HEK293 (cell line): ENCODE results near the gene EEF1A2.

ENCODE experiments used
- CTCF ChIP-seq: fragments of 450-650 bp; formaldehyde crosslinking; IDR thresholded peaks from 2 replicates; pipeline ENCODE4 v1.5.1; 2016; ENCODE audit warnings: missing biosample characterization, missing genetic modification characterization
- FEZF1 ChIP-seq: fragments of 450-650 bp; formaldehyde crosslinking; IDR thresholded peaks from 2 replicates; pipeline ENCODE4 v1.5.1; 2016; ENCODE audit warnings: missing biosample characterization, missing genetic modification characterization
- MZF1 ChIP-seq: fragments of 450-650 bp; formaldehyde crosslinking; IDR thresholded peaks from 2 replicates; pipeline ENCODE4 v1.5.1; 2017; ENCODE audit warnings: missing biosample characterization, missing genetic modification characterization, borderline replicate concordance
- PRDM1 ChIP-seq: fragments of 450-650 bp; formaldehyde crosslinking; IDR thresholded peaks from 2 replicates; pipeline ENCODE4; 2016; ENCODE audit warnings: missing biosample characterization, missing genetic modification characterization
- YY1 ChIP-seq: fragments of 450-650 bp; formaldehyde crosslinking; IDR thresholded peaks from 2 replicates; pipeline ENCODE4 v1.5.1; 2018; ENCODE audit warnings: missing biosample characterization, missing genetic modification characterization
- ZNF571 ChIP-seq: fragments of 450-650 bp; formaldehyde crosslinking; IDR thresholded peaks from 2 replicates; pipeline ENCODE4 v1.5.0; 2017; ENCODE audit warnings: missing biosample characterization, missing genetic modification characterization
- ZNF654 ChIP-seq: fragments of 450-650 bp; formaldehyde crosslinking; IDR thresholded peaks from 2 replicates; pipeline ENCODE4 v1.5.1; 2016; ENCODE audit warnings: low read depth, missing biosample characterization, missing genetic modification characterization

GRCh38 chr20:63482021-63482587 lies 16.8 kb downstream of the EEF1A2 start:
- no peak for TF ChIP-seq YY1 (tag by site-specific recombination)
- no peak for TF ChIP-seq CTCF (tag by site-specific recombination)
- no peak for TF ChIP-seq FEZF1 (tag by site-specific recombination)
- no peak for TF ChIP-seq PRDM1 (tag by site-specific recombination)
- TF ChIP-seq MZF1, result no peak
- no peak for TF ChIP-seq ZNF654 (tag by site-specific recombination)
- TF ChIP-seq ZNF571 (tag by site-specific recombination), result no peak
